ENCODE measurements around the gene DNAJC25.
A peak's percentile ranks its signal among the peaks of the same experiment; 100 is the strongest.

The DNAJC25 gene

DNA sequence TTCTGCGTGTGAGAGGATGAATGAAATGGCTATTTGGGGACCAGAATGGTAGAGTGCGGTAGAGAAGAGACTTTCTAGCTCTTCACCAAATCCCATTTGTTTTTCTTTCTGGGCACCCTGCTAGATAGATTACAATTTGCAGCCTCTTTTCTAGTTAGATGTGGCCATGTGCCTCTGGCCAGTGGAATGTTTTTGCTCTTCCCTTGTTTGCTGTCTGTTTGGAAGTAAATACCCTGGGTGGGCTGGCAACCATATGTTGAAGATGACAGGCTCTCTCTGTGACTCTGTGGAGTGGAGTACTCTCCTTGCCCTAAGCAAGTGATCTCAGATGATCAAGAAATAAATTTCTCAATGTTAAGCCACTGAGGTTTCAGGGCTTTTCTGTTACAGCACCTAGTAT lies 43.2 kb downstream of the DNAJC25 start:
- H3K9me3 ChIP-seq (ENCODE audit: control insufficient read depth, low read length) = no peaks in the 10 kb centered on the region
- no peak overlapping the region for H3K9ac ChIP-seq (ENCODE audit: low read length)
- no peak overlapping the region for H3K4me3 ChIP-seq (ENCODE audit: low read length)
- DNase-seq (ENCODE audit: low read depth) = no peak
- peaks cover 23% of the 10 kb centered on the region for H3K36me3 ChIP-seq (ENCODE audit: control insufficient read depth, insufficient read depth, low read length, severe bottlenecking)
- H3K4me1 ChIP-seq (ENCODE audit: control insufficient read depth, insufficient read depth, low read length) = peaks cover 7% of the 10 kb centered on the region
- no peaks in the 10 kb centered on the region for H3K27me3 ChIP-seq (replicated peaks; ENCODE audit: control insufficient read depth, insufficient read depth, low read length)

DNA sequence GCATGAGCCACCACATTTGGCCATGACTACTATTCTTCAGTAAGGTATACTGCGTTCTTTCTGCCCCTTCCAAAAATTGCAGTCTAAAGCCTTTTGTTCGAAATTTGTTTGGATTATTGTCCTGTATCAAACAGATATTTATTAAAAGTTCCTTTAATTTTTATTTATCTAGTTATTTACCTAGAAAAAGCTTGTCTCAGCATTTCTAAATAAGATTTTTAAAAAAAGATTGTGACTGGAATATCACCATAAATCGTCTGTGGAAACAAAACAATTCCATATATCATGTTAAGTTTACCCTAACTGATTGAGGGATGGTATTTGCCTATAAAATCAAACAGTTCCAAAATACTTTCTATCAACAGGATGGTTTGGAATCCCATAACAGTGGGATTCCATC lies 45.0 kb downstream of the DNAJC25 start:
- no peak overlapping the region for H3K4me3 ChIP-seq (ENCODE audit: low read length)
- peaks cover 7% of the 10 kb centered on the region for H3K4me1 ChIP-seq (ENCODE audit: control insufficient read depth, insufficient read depth, low read length)
- no peaks in the 10 kb centered on the region for H3K27me3 ChIP-seq (replicated peaks; ENCODE audit: control insufficient read depth, insufficient read depth, low read length)
- no peaks in the 10 kb centered on the region for H3K9me3 ChIP-seq (ENCODE audit: control insufficient read depth, low read length)
- H3K9ac ChIP-seq (ENCODE audit: low read length) = no peak overlapping the region
- no peak for DNase-seq (ENCODE audit: low read depth)
- H3K36me3 ChIP-seq (ENCODE audit: control insufficient read depth, insufficient read depth, low read length, severe bottlenecking) = peaks cover 27% of the 10 kb centered on the region

DNA sequence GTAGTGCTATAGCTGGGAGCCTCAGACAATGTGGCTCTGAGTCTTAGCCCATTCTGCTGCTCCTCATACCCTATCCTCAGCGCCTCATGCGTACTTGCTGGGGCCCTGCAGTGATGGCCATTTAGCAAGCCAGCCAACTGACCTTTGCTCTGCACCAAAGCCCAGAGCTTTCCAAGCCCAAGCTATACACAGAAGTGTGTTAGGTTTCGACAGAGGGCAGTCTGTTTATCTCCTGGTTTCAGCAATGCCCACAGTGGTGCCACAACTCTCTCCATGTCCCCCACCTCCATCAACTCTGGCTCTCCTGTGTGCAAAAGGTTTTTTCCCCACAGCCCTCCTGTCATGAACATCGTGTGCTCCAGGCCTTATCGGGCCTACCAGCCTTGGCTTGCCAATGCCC lies 47.2 kb downstream of the DNAJC25 start:
- Histone ChIP-seq H3K36me3 (ENCODE audit: control insufficient read depth, insufficient read depth, low read length, severe bottlenecking) (peaks cover 27% of the 10 kb centered on the region), H3K4me1 (ENCODE audit: control insufficient read depth, insufficient read depth, low read length) (peaks cover 7% of the 10 kb centered on the region), H3K27me3 (replicated peaks; ENCODE audit: control insufficient read depth, insufficient read depth, low read length) (no peaks in the 10 kb centered on the region), H3K9me3 (ENCODE audit: control insufficient read depth, low read length) (no peaks in the 10 kb centered on the region), H3K4me3 (ENCODE audit: low read length) (no peak overlapping the region), H3K9ac (ENCODE audit: low read length) (no peak overlapping the region)
- no peak for DNase-seq (ENCODE audit: low read depth)

DNA sequence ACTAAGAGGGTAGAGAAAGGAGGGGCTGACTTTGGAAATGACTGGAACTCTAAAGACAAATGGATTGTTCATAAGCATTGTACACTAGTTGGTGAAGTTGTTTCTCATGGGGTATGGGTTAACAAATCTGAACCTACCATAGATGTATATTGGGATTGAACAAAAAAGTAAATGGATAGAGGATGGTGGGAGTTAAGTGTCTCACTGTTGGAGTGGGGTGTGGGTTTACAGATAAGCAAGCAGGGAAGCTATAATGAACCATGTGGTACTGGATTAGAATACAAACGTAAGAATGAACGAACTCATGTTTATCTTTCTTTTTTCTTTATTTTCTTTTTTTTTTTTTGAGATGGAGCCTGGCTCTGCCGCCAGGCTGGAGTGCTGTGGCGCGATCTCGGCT lies 48.1 kb downstream of the DNAJC25 start:
- Histone ChIP-seq H3K4me1 (ENCODE audit: control insufficient read depth, insufficient read depth, low read length) (peaks cover 7% of the 10 kb centered on the region), H3K4me3 (ENCODE audit: low read length) (no peak overlapping the region), H3K9me3 (ENCODE audit: control insufficient read depth, low read length) (no peaks in the 10 kb centered on the region), H3K9ac (ENCODE audit: low read length) (no peak overlapping the region), H3K27me3 (replicated peaks; ENCODE audit: control insufficient read depth, insufficient read depth, low read length) (no peaks in the 10 kb centered on the region), H3K36me3 (ENCODE audit: control insufficient read depth, insufficient read depth, low read length, severe bottlenecking) (peaks cover 27% of the 10 kb centered on the region)
- no peak for DNase-seq (ENCODE audit: low read depth)

DNA sequence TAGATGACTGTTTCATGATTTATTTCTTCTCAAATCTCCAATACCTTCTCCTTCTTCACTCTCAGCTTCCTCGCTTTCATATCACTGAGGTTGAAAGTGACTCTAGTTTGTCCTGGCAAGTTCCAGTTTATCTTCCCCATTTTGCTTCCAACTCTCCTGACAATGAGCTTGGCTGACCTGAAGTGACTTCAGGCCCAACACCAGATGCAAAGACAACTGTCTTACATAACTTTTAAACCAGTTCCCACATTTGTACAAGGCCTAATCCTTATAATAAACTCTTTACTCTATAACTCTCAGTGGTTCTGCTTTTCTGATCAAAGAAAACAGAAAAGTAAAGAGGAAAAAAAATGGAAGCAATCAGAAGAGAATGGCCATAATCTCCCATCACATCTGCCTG lies 52.3 kb downstream of the DNAJC25 start:
- no peak overlapping the region for H3K4me3 ChIP-seq (ENCODE audit: low read length)
- H3K4me1 ChIP-seq (ENCODE audit: control insufficient read depth, insufficient read depth, low read length) = peaks cover 9% of the 10 kb centered on the region
- H3K27me3 ChIP-seq (replicated peaks; ENCODE audit: control insufficient read depth, insufficient read depth, low read length) = no peaks in the 10 kb centered on the region
- no peak overlapping the region for H3K9ac ChIP-seq (ENCODE audit: low read length)
- no peak for DNase-seq (ENCODE audit: low read depth)
- H3K9me3 ChIP-seq (ENCODE audit: control insufficient read depth, low read length) = no peaks in the 10 kb centered on the region
- peaks cover 17% of the 10 kb centered on the region for H3K36me3 ChIP-seq (ENCODE audit: control insufficient read depth, insufficient read depth, low read length, severe bottlenecking)

DNA sequence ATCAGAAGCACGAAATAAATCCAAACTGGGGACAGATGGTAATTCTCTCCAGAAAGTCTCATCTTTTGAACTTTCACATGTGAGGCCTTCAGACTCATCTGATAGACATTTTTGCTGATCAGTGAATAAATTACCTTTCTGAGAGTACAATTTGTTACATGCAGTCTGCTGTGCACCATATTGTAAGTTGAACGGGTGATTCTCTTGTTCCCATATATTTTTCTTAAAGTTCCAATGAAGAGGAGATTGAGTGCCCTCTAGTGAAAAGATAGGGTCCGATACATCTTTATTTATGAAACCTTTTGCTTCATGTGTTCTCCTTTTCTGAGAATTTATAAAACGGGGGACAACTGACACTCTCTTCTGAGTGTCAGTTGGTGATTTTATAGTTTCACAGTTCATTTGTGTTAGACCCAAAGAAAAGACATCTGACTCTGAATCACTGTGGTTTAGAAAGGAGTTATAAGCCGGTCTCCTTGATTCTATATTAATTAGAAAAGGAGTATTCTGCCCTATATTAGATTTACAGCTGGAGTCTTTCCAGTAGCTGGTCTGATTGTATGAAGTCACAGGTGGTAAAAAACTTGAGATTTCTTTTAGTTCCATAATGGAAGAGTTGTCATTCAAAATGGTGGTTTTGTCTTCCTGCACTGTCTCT lies 60.7 kb downstream of the DNAJC25 start:
- DNase-seq (ENCODE audit: low read depth) = peak; percentile 65
- Histone ChIP-seq H3K4me1 (ENCODE audit: control insufficient read depth, insufficient read depth, low read length) (peaks cover 6% of the 10 kb centered on the region), H3K27me3 (replicated peaks; ENCODE audit: control insufficient read depth, insufficient read depth, low read length) (no peaks in the 10 kb centered on the region), H3K9ac (ENCODE audit: low read length) (peak overlapping the region; percentile 29), H3K4me3 (ENCODE audit: low read length) (no peak overlapping the region), H3K9me3 (ENCODE audit: control insufficient read depth, low read length) (no peaks in the 10 kb centered on the region), H3K36me3 (ENCODE audit: control insufficient read depth, insufficient read depth, low read length, severe bottlenecking) (no peaks in the 10 kb centered on the region)

DNA sequence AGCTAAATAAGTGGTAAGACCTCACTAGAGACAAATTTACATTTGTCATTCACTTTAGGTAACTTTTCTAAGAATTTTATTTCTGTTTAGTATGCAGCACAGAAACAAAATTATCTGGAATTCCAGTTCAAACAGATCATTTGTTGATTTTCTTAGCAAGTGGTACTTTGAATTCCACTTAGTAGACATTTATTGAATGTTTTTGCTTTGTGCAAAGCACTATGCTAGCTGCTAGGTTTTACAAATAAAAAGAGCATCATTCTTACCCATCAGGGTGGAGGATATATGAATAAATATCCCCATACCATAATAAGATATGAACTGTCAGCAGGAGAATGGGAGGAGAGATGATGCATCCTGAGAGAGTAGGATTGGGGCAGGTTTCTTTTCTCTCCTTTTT lies 65.7 kb downstream of the DNAJC25 start:
- no peak for DNase-seq (ENCODE audit: low read depth)
- Histone ChIP-seq H3K4me1 (ENCODE audit: control insufficient read depth, insufficient read depth, low read length) (no peaks in the 10 kb centered on the region), H3K9me3 (ENCODE audit: control insufficient read depth, low read length) (no peaks in the 10 kb centered on the region), H3K36me3 (ENCODE audit: control insufficient read depth, insufficient read depth, low read length, severe bottlenecking) (no peaks in the 10 kb centered on the region), H3K9ac (ENCODE audit: low read length) (no peak overlapping the region), H3K4me3 (ENCODE audit: low read length) (no peak overlapping the region), H3K27me3 (replicated peaks; ENCODE audit: control insufficient read depth, insufficient read depth, low read length) (no peaks in the 10 kb centered on the region)

DNA sequence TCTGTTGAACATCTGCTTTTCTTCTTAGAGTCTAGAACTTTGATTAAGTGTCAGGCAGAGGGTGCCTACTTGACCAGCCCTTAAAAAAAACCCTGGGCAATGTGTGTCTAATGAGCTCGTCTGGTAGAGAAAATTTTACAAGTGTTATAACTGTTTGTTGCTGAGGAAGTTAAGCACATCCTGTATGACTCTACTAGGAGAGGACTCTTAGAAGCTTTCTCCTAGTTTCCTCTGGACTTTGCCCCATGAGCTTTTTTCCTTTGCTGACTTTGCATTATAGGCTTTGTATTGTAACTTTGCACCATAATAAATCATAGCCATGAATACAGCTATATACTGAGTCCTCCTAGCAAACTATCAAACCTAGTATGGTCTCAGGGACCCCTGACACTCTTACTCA lies 69.6 kb downstream of the DNAJC25 start:
- no peak overlapping the region for H3K9ac ChIP-seq (ENCODE audit: low read length)
- H3K9me3 ChIP-seq (ENCODE audit: control insufficient read depth, low read length) = no peaks in the 10 kb centered on the region
- no peaks in the 10 kb centered on the region for H3K4me1 ChIP-seq (ENCODE audit: control insufficient read depth, insufficient read depth, low read length)
- no peak for DNase-seq (ENCODE audit: low read depth)
- no peak overlapping the region for H3K4me3 ChIP-seq (ENCODE audit: low read length)
- no peaks in the 10 kb centered on the region for H3K27me3 ChIP-seq (replicated peaks; ENCODE audit: control insufficient read depth, insufficient read depth, low read length)
- H3K36me3 ChIP-seq (ENCODE audit: control insufficient read depth, insufficient read depth, low read length, severe bottlenecking) = no peaks in the 10 kb centered on the region
